ENCODE measurements around the gene CDC34.

CDC34 gene

DNA sequence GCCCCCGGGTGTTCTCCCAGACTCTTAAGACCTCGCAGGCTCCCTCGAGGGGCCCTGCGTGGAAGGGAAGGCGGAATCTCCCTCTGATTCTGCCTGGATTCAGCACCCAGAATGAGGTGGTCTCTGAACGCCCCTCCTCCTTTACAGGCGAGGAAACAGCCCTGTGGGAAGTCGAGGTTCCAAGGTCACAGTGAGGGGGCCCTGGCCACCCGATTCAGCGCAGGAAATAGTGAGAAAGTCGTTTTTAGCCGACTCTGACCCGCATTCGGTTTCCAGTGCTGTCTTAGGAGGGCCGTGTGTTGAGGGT lies 41.9 kb downstream of the CDC34 start:
- H3K27ac ChIP-seq, result peak overlapping the region; percentile 99
- TF ChIP-seq, protein P1, sequence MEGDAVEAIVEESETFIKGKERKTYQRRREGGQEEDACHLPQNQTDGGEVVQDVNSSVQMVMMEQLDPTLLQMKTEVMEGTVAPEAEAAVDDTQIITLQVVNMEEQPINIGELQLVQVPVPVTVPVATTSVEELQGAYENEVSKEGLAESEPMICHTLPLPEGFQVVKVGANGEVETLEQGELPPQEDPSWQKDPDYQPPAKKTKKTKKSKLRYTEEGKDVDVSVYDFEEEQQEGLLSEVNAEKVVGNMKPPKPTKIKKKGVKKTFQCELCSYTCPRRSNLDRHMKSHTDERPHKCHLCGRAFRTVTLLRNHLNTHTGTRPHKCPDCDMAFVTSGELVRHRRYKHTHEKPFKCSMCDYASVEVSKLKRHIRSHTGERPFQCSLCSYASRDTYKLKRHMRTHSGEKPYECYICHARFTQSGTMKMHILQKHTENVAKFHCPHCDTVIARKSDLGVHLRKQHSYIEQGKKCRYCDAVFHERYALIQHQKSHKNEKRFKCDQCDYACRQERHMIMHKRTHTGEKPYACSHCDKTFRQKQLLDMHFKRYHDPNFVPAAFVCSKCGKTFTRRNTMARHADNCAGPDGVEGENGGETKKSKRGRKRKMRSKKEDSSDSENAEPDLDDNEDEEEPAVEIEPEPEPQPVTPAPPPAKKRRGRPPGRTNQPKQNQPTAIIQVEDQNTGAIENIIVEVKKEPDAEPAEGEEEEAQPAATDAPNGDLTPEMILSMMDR (IDR thresholded peaks at IDR 0.05), result no peak
- peaks cover 41 to 47% of the 10 kb centered on the region in 2 experiments for H3K4me1 ChIP-seq (ENCODE audit: control insufficient read depth in 1 of 2, insufficient read depth in 1 of 2, low read depth in 1 of 2, low read length in 1 of 2)
- no peaks in the 10 kb centered on the region for H3K27me3 ChIP-seq
- H3K9me3 ChIP-seq, result no peaks in the 10 kb centered on the region
- H3K36me3 ChIP-seq, result peaks cover 15% of the 10 kb centered on the region
- H3K4me3 ChIP-seq (ENCODE audit: low read depth in 1 of 2, low read length in 1 of 2), result peak overlapping the region; percentile 89 to 94

DNA sequence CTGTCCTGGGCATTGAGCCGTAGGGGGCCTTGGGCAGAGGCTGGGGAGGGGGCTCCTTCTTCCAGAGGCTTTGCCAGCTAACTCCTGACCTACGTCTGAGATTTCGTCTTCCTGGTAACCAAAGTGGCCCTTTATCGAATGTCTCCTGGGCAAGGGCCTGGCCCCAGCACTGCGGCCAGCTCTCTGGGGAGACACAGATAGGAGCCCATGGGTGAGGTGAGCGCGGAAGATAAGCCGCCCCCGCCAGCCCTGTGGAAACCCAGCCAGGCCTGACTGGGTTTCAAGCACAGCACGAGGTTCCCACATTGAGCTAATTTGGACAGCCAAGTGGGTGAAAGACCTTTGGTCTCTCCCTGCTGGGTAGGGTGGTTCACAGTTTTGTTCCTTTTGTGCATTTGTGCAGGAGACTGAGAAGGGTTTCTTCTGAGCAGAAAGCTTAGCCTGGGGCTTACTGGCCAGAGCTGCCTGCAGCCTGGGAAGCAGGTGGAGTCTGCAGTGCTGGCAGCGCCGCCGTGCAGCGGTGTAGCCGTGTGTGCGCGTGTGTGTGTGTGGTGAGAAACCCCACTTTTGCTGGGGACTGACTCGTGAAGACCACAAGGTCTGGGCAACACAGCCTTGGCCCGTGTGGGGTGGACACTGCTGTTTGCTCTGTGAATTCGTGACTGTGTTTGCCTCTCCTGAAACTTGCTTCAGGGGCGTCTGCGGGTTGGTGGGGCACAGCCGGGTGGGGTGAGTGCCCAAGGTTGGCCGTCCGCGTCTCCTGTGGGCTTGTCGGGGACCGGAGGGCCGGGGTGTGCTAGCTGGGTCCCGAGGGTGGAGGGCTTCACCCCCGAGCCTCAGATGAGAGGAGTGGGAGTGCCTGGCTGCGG lies 43.3 kb downstream of the CDC34 start:
- no peak overlapping the region for H3K4me3 ChIP-seq (ENCODE audit: low read depth in 1 of 2, low read length in 1 of 2)
- TF ChIP-seq, protein P1 (IDR thresholded peaks at IDR 0.05), result no peak
- H3K36me3 ChIP-seq, result peaks cover 27% of the 10 kb centered on the region
- peaks cover 37 to 40% of the 10 kb centered on the region in 2 experiments for H3K4me1 ChIP-seq (ENCODE audit: control insufficient read depth in 1 of 2, insufficient read depth in 1 of 2, low read depth in 1 of 2, low read length in 1 of 2)
- no peaks in the 10 kb centered on the region for H3K9me3 ChIP-seq
- H3K27me3 ChIP-seq, result no peaks in the 10 kb centered on the region
- H3K27ac ChIP-seq, result peak overlapping the region; percentile 10

DNA sequence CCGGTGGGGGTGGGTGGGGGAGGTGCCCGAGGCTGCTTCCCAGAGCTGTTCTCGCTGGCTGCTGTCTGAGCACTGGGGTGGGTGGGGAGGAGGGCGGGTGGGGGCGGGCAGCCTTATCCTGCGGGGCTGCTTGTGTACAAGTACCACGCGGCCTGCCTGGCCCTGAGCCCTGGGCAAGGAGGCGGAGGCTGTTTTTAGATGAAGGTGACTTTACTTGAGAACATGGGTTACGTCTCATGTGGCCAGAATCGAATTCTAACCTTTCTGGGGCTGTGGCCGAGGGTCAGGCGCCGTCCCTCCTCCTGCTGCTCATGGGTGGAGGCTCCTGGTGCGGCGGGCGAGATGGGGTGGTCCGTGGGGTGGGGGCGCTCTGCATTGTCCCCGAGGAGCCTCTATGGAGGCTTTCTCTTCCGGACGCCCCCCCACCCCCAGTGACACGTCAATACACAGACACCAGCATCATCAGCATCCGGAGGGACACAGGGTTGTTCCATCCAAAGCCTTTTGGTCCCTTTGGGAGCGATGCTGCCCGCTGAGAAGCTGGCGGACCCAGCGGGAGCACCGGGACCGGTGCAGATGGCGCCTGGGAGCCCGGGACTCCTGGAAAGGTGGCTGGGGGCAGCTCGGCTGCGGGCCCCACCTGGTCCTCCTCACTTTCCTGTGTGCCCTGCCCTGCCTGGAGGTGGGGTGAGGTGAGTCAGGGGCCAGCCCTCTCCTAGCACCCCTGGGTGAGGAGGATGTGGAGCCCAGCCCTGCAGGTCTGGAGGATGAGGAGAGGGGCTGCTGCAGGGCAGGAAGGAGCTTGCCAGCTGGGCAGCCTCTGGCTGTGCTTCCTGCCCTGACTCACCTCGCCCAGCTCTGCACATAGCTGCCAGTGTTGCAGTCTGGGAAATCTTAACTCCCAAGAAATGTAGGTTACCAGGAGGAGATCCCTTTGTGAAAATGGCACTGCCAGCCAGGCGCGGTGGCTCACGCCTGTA lies 44.3 kb downstream of the CDC34 start:
- peaks cover 36% of the 10 kb centered on the region for H3K36me3 ChIP-seq
- TF ChIP-seq, protein P1 (IDR thresholded peaks at IDR 0.05), result no peak
- peak overlapping the region; percentile 25 for H3K27ac ChIP-seq
- H3K9me3 ChIP-seq, result no peaks in the 10 kb centered on the region
- H3K4me1 ChIP-seq (ENCODE audit: control insufficient read depth in 1 of 2, insufficient read depth in 1 of 2, low read depth in 1 of 2, low read length in 1 of 2), result peaks cover 31 to 35% of the 10 kb centered on the region in 2 experiments
- H3K27me3 ChIP-seq, result no peaks in the 10 kb centered on the region
- H3K4me3 ChIP-seq (ENCODE audit: low read depth in 1 of 2, low read length in 1 of 2), result no peak overlapping the region

DNA sequence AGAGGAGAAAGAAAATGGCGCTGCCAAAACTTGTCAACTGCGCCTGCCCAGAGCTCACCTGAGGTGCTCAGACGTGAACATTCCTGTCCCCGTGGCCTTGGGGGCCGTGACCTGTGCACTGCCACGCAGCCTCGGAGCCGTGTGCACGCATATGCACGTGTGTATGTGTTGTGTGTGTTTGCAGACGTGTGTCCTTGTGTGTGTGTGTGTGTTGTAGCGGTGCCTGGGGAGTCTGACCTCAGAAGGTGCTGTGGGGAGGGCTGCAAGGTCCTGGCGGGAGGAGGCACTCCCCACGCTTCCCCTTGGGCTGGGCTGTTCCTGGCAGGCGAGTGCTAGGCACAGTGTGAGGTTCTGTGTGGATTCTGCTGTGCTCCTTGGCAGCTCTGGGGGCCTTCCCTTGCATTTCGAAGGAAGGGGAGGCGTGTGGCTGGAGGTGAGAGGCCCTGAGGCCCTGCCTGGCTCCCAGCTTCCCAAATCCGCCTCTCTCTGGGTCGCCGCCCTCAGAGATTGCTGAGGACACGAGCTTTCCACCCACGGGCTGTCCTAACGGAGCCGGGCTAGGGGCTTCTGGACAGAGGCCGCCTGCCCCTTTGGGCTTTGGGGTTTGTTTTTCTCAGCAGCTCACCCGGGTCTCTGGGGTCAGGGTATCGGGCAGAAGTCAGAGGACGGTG lies 45.3 kb downstream of the CDC34 start:
- H3K4me3 ChIP-seq (ENCODE audit: low read depth in 1 of 2, low read length in 1 of 2), result no peak overlapping the region
- H3K27ac ChIP-seq, result no peak overlapping the region
- H3K9me3 ChIP-seq, result no peaks in the 10 kb centered on the region
- peaks cover 47% of the 10 kb centered on the region for H3K36me3 ChIP-seq
- TF ChIP-seq, protein P1 (IDR thresholded peaks at IDR 0.05), result no peak
- H3K27me3 ChIP-seq, result no peaks in the 10 kb centered on the region
- H3K4me1 ChIP-seq (ENCODE audit: control insufficient read depth in 1 of 2, insufficient read depth in 1 of 2, low read depth in 1 of 2, low read length in 1 of 2), result peaks cover 20 to 27% of the 10 kb centered on the region in 2 experiments
